Type B pancreatic cell (in vitro differentiated cells): ENCODE data around the gene SLC2A6. TPM values are rescaled to one million over a fixed set of nuclear protein-coding genes. Genes with fewer than 3 reads are reported as not detected.

Source experiments
- DNase-seq: peaks from one replicate; pipeline ENCODE4 v3.0.0; 2021; ENCODE audit warnings: mixed read lengths; ENCODE audit not compliant: unreplicated experiment; ENCODE audit errors: extremely low spot score
- H3K27ac Mint-ChIP-seq: 2 replicates; pipeline ENCODE4 v1.8.0; 2021; ENCODE audit warnings: mild to moderate bottlenecking, mixed read lengths
- H3K27me3 Mint-ChIP-seq: 2 replicates; pipeline ENCODE4 v1.8.0; 2021; ENCODE audit warnings: mixed read lengths
- H3K36me3 Mint-ChIP-seq: 2 replicates; pipeline ENCODE4 v1.8.0; 2021; ENCODE audit warnings: mixed read lengths
- H3K4me1 Mint-ChIP-seq: one replicate; pipeline ENCODE4 v1.8.0; 2021; ENCODE audit warnings: mixed read lengths; ENCODE audit not compliant: unreplicated experiment
- H3K4me3 Mint-ChIP-seq: 2 replicates; pipeline ENCODE4 v1.8.0; 2021; ENCODE audit warnings: mild to moderate bottlenecking, mixed read lengths
- H3K9me3 Mint-ChIP-seq: 2 replicates; pipeline ENCODE4 v1.8.0; 2021; ENCODE audit warnings: mixed read lengths
- CTCF ChIP-seq: fragments of 200-600 bp; sonication (generic); conservative IDR thresholded peaks from 2 replicates; pipeline ENCODE4 v1.5.0; 2021; ENCODE audit warnings: antibody characterized with exemption, mild to moderate bottlenecking
- total RNA-seq: library from RNA; stranded (reverse); gene quantifications from 2 replicates; pipeline ENCODE4 v1.2.1, GENCODE V29; 2021; ENCODE audit warnings: low replicate concordance

The SLC2A6 gene
- total RNA-seq, 1 donor from 2014 or later = 8.2 TPM

GRCh38 chr9:133474853-133475252 is 4.0 kb downstream of the SLC2A6 start:
- no peak overlapping the region for H3K4me3 Mint-ChIP-seq
- no peaks in the 10 kb centered on the region for H3K36me3 Mint-ChIP-seq
- peaks cover 3% of the 10 kb centered on the region for H3K4me1 Mint-ChIP-seq
- H3K27ac Mint-ChIP-seq = no peak overlapping the region
- TF ChIP-seq CTCF = no peak
- H3K27me3 Mint-ChIP-seq = no peaks in the 10 kb centered on the region
- H3K9me3 Mint-ChIP-seq = no peaks in the 10 kb centered on the region
- no peak for DNase-seq

GRCh38 chr9:133474215-133474614 is 4.7 kb downstream of the SLC2A6 start:
- no peak for TF ChIP-seq CTCF
- no peak overlapping the region for H3K4me3 Mint-ChIP-seq
- H3K27me3 Mint-ChIP-seq = no peaks in the 10 kb centered on the region
- no peaks in the 10 kb centered on the region for H3K9me3 Mint-ChIP-seq
- no peaks in the 10 kb centered on the region for H3K36me3 Mint-ChIP-seq
- no peak overlapping the region for H3K27ac Mint-ChIP-seq
- H3K4me1 Mint-ChIP-seq = peaks cover 3% of the 10 kb centered on the region
- DNase-seq = no peak

- H3K4me1 Mint-ChIP-seq = peaks cover 3% of the 10 kb centered on the region
- DNase-seq = no peak
- no peak overlapping the region for H3K27ac Mint-ChIP-seq
- no peak for TF ChIP-seq CTCF
- no peaks in the 10 kb centered on the region for H3K9me3 Mint-ChIP-seq
- H3K27me3 Mint-ChIP-seq = no peaks in the 10 kb centered on the region
- no peak overlapping the region for H3K4me3 Mint-ChIP-seq
- H3K36me3 Mint-ChIP-seq = no peaks in the 10 kb centered on the region
Measured at GRCh38 chr9:133473743-133474142, 5.2 kb downstream of the SLC2A6 start.

GRCh38 chr9:133472753-133473378 is 6.0 kb downstream of the SLC2A6 start:
- H3K36me3 Mint-ChIP-seq = no peaks in the 10 kb centered on the region
- H3K4me3 Mint-ChIP-seq = no peak overlapping the region
- no peak for TF ChIP-seq CTCF
- no peaks in the 10 kb centered on the region for H3K9me3 Mint-ChIP-seq
- H3K4me1 Mint-ChIP-seq = peaks cover 3% of the 10 kb centered on the region
- no peak overlapping the region for H3K27ac Mint-ChIP-seq
- no peak for DNase-seq
- no peaks in the 10 kb centered on the region for H3K27me3 Mint-ChIP-seq

GRCh38 chr9:133472277-133472645 is 6.6 kb downstream of the SLC2A6 start:
- no peaks in the 10 kb centered on the region for H3K9me3 Mint-ChIP-seq
- DNase-seq = no peak
- H3K27me3 Mint-ChIP-seq = no peaks in the 10 kb centered on the region
- H3K4me3 Mint-ChIP-seq = no peak overlapping the region
- H3K27ac Mint-ChIP-seq = no peak overlapping the region
- TF ChIP-seq CTCF = no peak
- H3K4me1 Mint-ChIP-seq = peaks cover 3% of the 10 kb centered on the region
- no peaks in the 10 kb centered on the region for H3K36me3 Mint-ChIP-seq
